Rectal smooth muscle tissue (tissue), 1 donor: ENCODE results near the gene THSD4.

Experiments
- H3K27ac ChIP-seq: one replicate; pipeline ENCODE4 v1.7.0; 2013; ENCODE audit warnings: low read depth, low read length, inconsistent platforms
- H3K27me3 ChIP-seq: one replicate; pipeline ENCODE4 v1.7.0; 2013; ENCODE audit warnings: low read length; ENCODE audit not compliant: control insufficient read depth, insufficient read depth
- H3K36me3 ChIP-seq: one replicate; pipeline ENCODE4 v1.7.0; 2013; ENCODE audit warnings: low read length; ENCODE audit not compliant: control insufficient read depth, insufficient read depth
- H3K4me1 ChIP-seq: one replicate; pipeline ENCODE4 v1.7.0; 2013; ENCODE audit warnings: low read length; ENCODE audit not compliant: control insufficient read depth, insufficient read depth
- H3K4me3 ChIP-seq: one replicate; pipeline ENCODE4 v1.7.0; 2013; ENCODE audit warnings: low read length
- H3K9ac ChIP-seq: one replicate; pipeline ENCODE4 v1.7.0; 2013; ENCODE audit warnings: low read length

Gene THSD4

GRCh38 chr15:71105444-71105843, 9.8 kb upstream of the THSD4 start:
- Histone ChIP-seq H3K4me1 (no peaks in the 10 kb centered on the region), H3K4me3 (no peak overlapping the region), H3K9ac (no peak overlapping the region)

GRCh38 chr15:71106802-71107500, 8.3 kb upstream of the THSD4 start:
- H3K9ac ChIP-seq, result no peak overlapping the region
- H3K27me3 ChIP-seq, result peaks cover 5% of the 10 kb centered on the region
- no peaks in the 10 kb centered on the region for H3K36me3 ChIP-seq
- no peak overlapping the region for H3K27ac ChIP-seq
- no peaks in the 10 kb centered on the region for H3K4me1 ChIP-seq
- no peak overlapping the region for H3K4me3 ChIP-seq

More at GRCh38 chr15:71105444-71105843, 9.8 kb upstream of the THSD4 start:
- peaks cover 1% of the 10 kb centered on the region for H3K27me3 ChIP-seq
- no peaks in the 10 kb centered on the region for H3K36me3 ChIP-seq
- no peak overlapping the region for H3K27ac ChIP-seq

GRCh38 chr15:71107501-71107815, 7.8 kb upstream of the THSD4 start:
- H3K4me1 ChIP-seq, result no peaks in the 10 kb centered on the region
- no peak overlapping the region for H3K27ac ChIP-seq
- peaks cover 5% of the 10 kb centered on the region for H3K27me3 ChIP-seq
- no peaks in the 10 kb centered on the region for H3K36me3 ChIP-seq
- H3K9ac ChIP-seq, result no peak overlapping the region
- H3K4me3 ChIP-seq, result no peak overlapping the region

- no peak overlapping the region for H3K27ac ChIP-seq
- peaks cover 5% of the 10 kb centered on the region for H3K27me3 ChIP-seq
- no peak overlapping the region for H3K9ac ChIP-seq
- H3K4me3 ChIP-seq, result no peak overlapping the region
- H3K4me1 ChIP-seq, result no peaks in the 10 kb centered on the region
- H3K36me3 ChIP-seq, result no peaks in the 10 kb centered on the region
Measured at GRCh38 chr15:71109130-71109529, 6.1 kb upstream of the THSD4 start.

- Histone ChIP-seq H3K27ac (no peak overlapping the region), H3K4me1 (no peaks in the 10 kb centered on the region), H3K36me3 (no peaks in the 10 kb centered on the region), H3K4me3 (no peak overlapping the region), H3K27me3 (peaks cover 5% of the 10 kb centered on the region), H3K9ac (no peak overlapping the region)
Measured at GRCh38 chr15:71109905-71110304, 5.4 kb upstream of the THSD4 start.

GRCh38 chr15:71110405-71111180, 4.7 kb upstream of the THSD4 start:
- Histone ChIP-seq H3K4me3 (no peak overlapping the region), H3K27me3 (peaks cover 5% of the 10 kb centered on the region), H3K4me1 (no peaks in the 10 kb centered on the region), H3K36me3 (no peaks in the 10 kb centered on the region), H3K27ac (no peak overlapping the region), H3K9ac (no peak overlapping the region)

- no peaks in the 10 kb centered on the region for H3K4me1 ChIP-seq
- no peak overlapping the region for H3K4me3 ChIP-seq
- peaks cover 5% of the 10 kb centered on the region for H3K27me3 ChIP-seq
- no peak overlapping the region for H3K27ac ChIP-seq
- no peaks in the 10 kb centered on the region for H3K36me3 ChIP-seq
- H3K9ac ChIP-seq, result no peak overlapping the region
Measured at GRCh38 chr15:71111181-71111565, 4.1 kb upstream of the THSD4 start.

- H3K27ac ChIP-seq, result no peak overlapping the region
- H3K36me3 ChIP-seq, result no peaks in the 10 kb centered on the region
Measured at GRCh38 chr15:71111950-71112349, 3.3 kb upstream of the THSD4 start.

GRCh38 chr15:71112429-71112828, 2.8 kb upstream of the THSD4 start:
- H3K27me3 ChIP-seq, result peaks cover 5% of the 10 kb centered on the region
- H3K36me3 ChIP-seq, result no peaks in the 10 kb centered on the region
- no peaks in the 10 kb centered on the region for H3K4me1 ChIP-seq
- H3K9ac ChIP-seq, result no peak overlapping the region
- H3K27ac ChIP-seq, result no peak overlapping the region
- H3K4me3 ChIP-seq, result no peak overlapping the region

More at GRCh38 chr15:71111950-71112349, 3.3 kb upstream of the THSD4 start:
- Histone ChIP-seq H3K9ac (no peak overlapping the region), H3K27me3 (peaks cover 5% of the 10 kb centered on the region), H3K4me3 (no peak overlapping the region), H3K4me1 (no peaks in the 10 kb centered on the region)

GRCh38 chr15:71114066-71114680, 1.1 kb upstream of the THSD4 start:
- no peaks in the 10 kb centered on the region for H3K4me1 ChIP-seq
- no peak overlapping the region for H3K27ac ChIP-seq

GRCh38 chr15:71115567-71116351, 488 bp downstream of the THSD4 start:
- Histone ChIP-seq H3K9ac (peak overlapping the region; percentile 13), H3K27ac (no peak overlapping the region), H3K4me1 (no peaks in the 10 kb centered on the region), H3K27me3 (peaks cover under 1% of the 10 kb centered on the region), H3K4me3 (peak overlapping the region; percentile 66), H3K36me3 (no peaks in the 10 kb centered on the region)

More at GRCh38 chr15:71114066-71114680, 1.1 kb upstream of the THSD4 start:
- Histone ChIP-seq H3K4me3 (no peak overlapping the region), H3K9ac (no peak overlapping the region), H3K27me3 (peaks cover 5% of the 10 kb centered on the region), H3K36me3 (no peaks in the 10 kb centered on the region)

- Histone ChIP-seq H3K4me1 (no peaks in the 10 kb centered on the region), H3K27ac (no peak overlapping the region), H3K27me3 (no peaks in the 10 kb centered on the region), H3K4me3 (peak overlapping the region; percentile 66), H3K36me3 (no peaks in the 10 kb centered on the region), H3K9ac (peak overlapping the region; percentile 13)
Measured at GRCh38 chr15:71116366-71116765, 1.1 kb downstream of the THSD4 start.
